Mesothelial cell of epicardium (in vitro differentiated cells): Measurements from ENCODE around the gene A2ML1. TPM values are rescaled to one million over a fixed set of nuclear protein-coding genes. Genes with fewer than 3 reads are reported as not detected.
"Not testable (repeated sequence)": the region's sequence is repeated elsewhere in the genome, so short reads cannot be mapped to it uniquely, and the experiment has no call there.

Source experiments
- DNase-seq, 2 experiments: peaks; one replicate each; pipeline ENCODE4 v3.0.0; 2021; ENCODE audit warnings: low spot score in 2 of 2; ENCODE audit not compliant: unreplicated experiment in 2 of 2
- H3K27ac Mint-ChIP-seq: 2 replicates; pipeline ENCODE4 v1.8.0; 2021; ENCODE audit warnings: mixed read lengths
- H3K27me3 Mint-ChIP-seq: 2 replicates; pipeline ENCODE4 v1.8.0; 2021; ENCODE audit warnings: low read depth, mixed read lengths
- H3K36me3 Mint-ChIP-seq: 2 replicates; pipeline ENCODE4 v1.8.0; 2021; ENCODE audit warnings: mixed read lengths
- H3K4me1 Mint-ChIP-seq: 2 replicates; pipeline ENCODE4 v1.8.0; 2021; ENCODE audit warnings: mixed read lengths
- H3K4me3 Mint-ChIP-seq: 2 replicates; pipeline ENCODE4 v1.8.0; 2021; ENCODE audit warnings: mild to moderate bottlenecking, moderate library complexity, mixed read lengths
- H3K9me3 Mint-ChIP-seq: 2 replicates; pipeline ENCODE4 v1.8.0; 2021; ENCODE audit warnings: mixed read lengths
- CTCF ChIP-seq: fragments of 200-600 bp; sonication (generic); IDR thresholded peaks from one replicate; pipeline ENCODE4 v1.5.0; 2021; ENCODE audit warnings: antibody characterized with exemption; ENCODE audit not compliant: unreplicated experiment
- total RNA-seq: library from RNA; stranded (reverse); gene quantifications from 3 replicates; pipeline ENCODE4 v1.2.1, GENCODE V29; 2021

Gene A2ML1
- total RNA-seq, 1 donor from 2014 or later = 0.13 TPM

GRCh38 chr12:8855891-8856290, 33.5 kb downstream of the A2ML1 start:
- no peak overlapping the region for H3K4me3 Mint-ChIP-seq
- peaks cover 1% of the 10 kb centered on the region for H3K4me1 Mint-ChIP-seq
- no peaks in the 10 kb centered on the region for H3K9me3 Mint-ChIP-seq
- H3K36me3 Mint-ChIP-seq = no peaks in the 10 kb centered on the region
- no peak overlapping the region for H3K27ac Mint-ChIP-seq
- H3K27me3 Mint-ChIP-seq = no peaks in the 10 kb centered on the region
- no peak for DNase-seq
- TF ChIP-seq CTCF = no peak

GRCh38 chr12:8859448-8859847, 37.0 kb downstream of the A2ML1 start:
- not testable (repeated sequence) for H3K27me3 Mint-ChIP-seq, H3K4me1 Mint-ChIP-seq, H3K9me3 Mint-ChIP-seq, H3K27ac Mint-ChIP-seq, H3K4me3 Mint-ChIP-seq, DNase-seq, H3K36me3 Mint-ChIP-seq

- no peaks in the 10 kb centered on the region for H3K9me3 Mint-ChIP-seq
- no peaks in the 10 kb centered on the region for H3K27me3 Mint-ChIP-seq
- DNase-seq = no peak
- no peaks in the 10 kb centered on the region for H3K36me3 Mint-ChIP-seq
- peak; percentile 48 for TF ChIP-seq CTCF
- H3K27ac Mint-ChIP-seq = no peak overlapping the region
- H3K4me3 Mint-ChIP-seq = no peak overlapping the region
- peaks cover 1% of the 10 kb centered on the region for H3K4me1 Mint-ChIP-seq
Measured at GRCh38 chr12:8860165-8860961, 37.9 kb downstream of the A2ML1 start.

GRCh38 chr12:8866429-8866828, 44.0 kb downstream of the A2ML1 start:
- H3K27ac Mint-ChIP-seq = no peak overlapping the region
- no peaks in the 10 kb centered on the region for H3K9me3 Mint-ChIP-seq
- H3K36me3 Mint-ChIP-seq = no peaks in the 10 kb centered on the region
- no peak for TF ChIP-seq CTCF
- DNase-seq = no peak
- H3K4me3 Mint-ChIP-seq = no peak overlapping the region
- H3K4me1 Mint-ChIP-seq = peaks cover 4% of the 10 kb centered on the region
- H3K27me3 Mint-ChIP-seq = no peaks in the 10 kb centered on the region

GRCh38 chr12:8867009-8867408, 44.6 kb downstream of the A2ML1 start:
- H3K9me3 Mint-ChIP-seq = no peaks in the 10 kb centered on the region

More at GRCh38 chr12:8867009-8867408, 44.6 kb downstream of the A2ML1 start:
- DNase-seq = no peak
- TF ChIP-seq CTCF = no peak
- Mint-ChIP-seq H3K27me3 (no peaks in the 10 kb centered on the region), H3K4me1 (peaks cover 4% of the 10 kb centered on the region), H3K27ac (no peak overlapping the region), H3K36me3 (no peaks in the 10 kb centered on the region), H3K4me3 (no peak overlapping the region)
